ENCODE data around the gene TP53I11. TPM values are rescaled to one million over a fixed set of nuclear protein-coding genes. Genes with fewer than 3 reads are reported as not detected.

The TP53I11 gene
- total RNA-seq, 4 donors from 2014 or later: 58.0 to 91.5 (median 70.6) TPM

DNA sequence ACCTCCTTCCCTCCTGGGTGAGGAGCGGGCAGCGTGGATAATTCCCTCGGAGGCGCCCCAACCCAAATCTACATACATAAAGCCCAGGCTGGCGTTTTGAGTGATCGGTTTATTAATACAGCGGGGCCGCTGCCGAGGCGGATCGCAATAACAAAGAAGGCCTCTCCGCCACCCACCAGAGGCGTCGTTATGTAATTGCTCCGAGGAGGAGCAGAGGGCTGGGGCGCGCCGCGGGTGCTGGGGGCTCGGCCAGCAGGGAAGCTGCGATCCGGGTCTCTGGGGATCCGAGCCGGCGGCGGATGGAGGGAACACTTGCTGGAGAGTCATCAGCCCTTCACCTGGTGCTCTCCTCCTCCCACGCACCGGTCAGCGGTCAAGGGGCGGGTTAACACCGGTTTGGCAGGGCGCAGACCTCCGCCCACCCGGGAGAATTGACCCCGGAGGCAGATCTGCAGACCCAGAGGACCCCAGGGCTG lies 6.4 kb upstream of the TP53I11 start:
- Histone ChIP-seq H3K4me1 (peaks cover 14% of the 10 kb centered on the region), H3K9me3 (no peaks in the 10 kb centered on the region), H3K27ac (no peak overlapping the region), H3K4me3 (no peak overlapping the region), H3K27me3 (no peaks in the 10 kb centered on the region), H3K36me3 (no peaks in the 10 kb centered on the region)
- WGBS: 63% methylated on average over 24 of the region's 35 CpGs
- no peak for DNase-seq (ENCODE audit: low spot score in 2 of 2)
- no peak for TF ChIP-seq POLR2AphosphoS5 (IDR thresholded peaks at IDR 0.05)
- TF ChIP-seq EP300 (IDR thresholded peaks at IDR 0.05): no peak
- no peak for TF ChIP-seq POLR2A (IDR thresholded peaks at IDR 0.05)
- no peak for TF ChIP-seq CTCF (IDR thresholded peaks at IDR 0.05)

DNA sequence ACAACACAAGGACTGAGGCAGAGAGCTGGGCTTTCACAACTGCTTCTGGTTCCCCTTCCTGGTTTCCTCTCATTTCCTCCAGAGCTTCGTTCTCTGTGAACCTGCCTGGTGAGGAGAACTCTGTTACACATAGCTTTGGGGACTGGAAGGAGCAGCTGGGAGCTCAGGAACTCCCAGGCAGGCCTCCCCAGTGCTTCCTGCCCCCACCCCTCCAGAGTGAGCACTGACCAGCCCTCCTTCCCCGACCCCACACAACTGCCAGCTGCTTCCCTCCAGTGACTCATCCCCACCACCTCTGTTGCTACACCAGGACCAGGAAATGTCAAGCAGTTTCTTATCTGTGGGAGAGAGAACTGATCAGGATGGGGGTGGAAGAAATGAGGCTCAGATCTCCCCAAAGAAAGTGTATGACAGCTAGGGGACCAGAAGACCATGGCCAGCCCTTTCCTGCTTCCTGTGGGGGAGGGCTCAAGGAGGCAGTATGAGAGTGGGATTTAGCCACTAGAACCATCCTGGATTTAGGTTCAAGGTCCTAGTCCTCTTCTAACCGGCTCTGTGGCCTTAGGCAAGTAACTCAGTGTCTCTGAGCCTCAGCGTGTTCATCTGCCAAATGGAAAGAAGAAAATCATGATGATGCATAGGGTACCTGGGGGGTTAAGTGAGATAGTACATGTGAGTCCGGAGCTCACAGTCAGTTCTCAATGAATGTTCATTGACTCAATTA lies 4.5 kb upstream of the TP53I11 start:
- H3K4me3 ChIP-seq: no peak overlapping the region
- H3K9me3 ChIP-seq: no peaks in the 10 kb centered on the region
- no peak for TF ChIP-seq POLR2A (IDR thresholded peaks at IDR 0.05)
- TF ChIP-seq EP300 (IDR thresholded peaks at IDR 0.05): no peak
- TF ChIP-seq POLR2AphosphoS5 (IDR thresholded peaks at IDR 0.05): no peak
- TF ChIP-seq CTCF (IDR thresholded peaks at IDR 0.05): no peak
- H3K27ac ChIP-seq: no peak overlapping the region
- H3K36me3 ChIP-seq: no peaks in the 10 kb centered on the region
- 59% methylated on average over 5 of the region's 5 CpGs for WGBS
- peak in 1 of 2 donors; percentile 86 for DNase-seq (ENCODE audit: low spot score in 2 of 2)
- H3K4me1 ChIP-seq: peaks cover 20% of the 10 kb centered on the region
- H3K27me3 ChIP-seq: no peaks in the 10 kb centered on the region

DNA sequence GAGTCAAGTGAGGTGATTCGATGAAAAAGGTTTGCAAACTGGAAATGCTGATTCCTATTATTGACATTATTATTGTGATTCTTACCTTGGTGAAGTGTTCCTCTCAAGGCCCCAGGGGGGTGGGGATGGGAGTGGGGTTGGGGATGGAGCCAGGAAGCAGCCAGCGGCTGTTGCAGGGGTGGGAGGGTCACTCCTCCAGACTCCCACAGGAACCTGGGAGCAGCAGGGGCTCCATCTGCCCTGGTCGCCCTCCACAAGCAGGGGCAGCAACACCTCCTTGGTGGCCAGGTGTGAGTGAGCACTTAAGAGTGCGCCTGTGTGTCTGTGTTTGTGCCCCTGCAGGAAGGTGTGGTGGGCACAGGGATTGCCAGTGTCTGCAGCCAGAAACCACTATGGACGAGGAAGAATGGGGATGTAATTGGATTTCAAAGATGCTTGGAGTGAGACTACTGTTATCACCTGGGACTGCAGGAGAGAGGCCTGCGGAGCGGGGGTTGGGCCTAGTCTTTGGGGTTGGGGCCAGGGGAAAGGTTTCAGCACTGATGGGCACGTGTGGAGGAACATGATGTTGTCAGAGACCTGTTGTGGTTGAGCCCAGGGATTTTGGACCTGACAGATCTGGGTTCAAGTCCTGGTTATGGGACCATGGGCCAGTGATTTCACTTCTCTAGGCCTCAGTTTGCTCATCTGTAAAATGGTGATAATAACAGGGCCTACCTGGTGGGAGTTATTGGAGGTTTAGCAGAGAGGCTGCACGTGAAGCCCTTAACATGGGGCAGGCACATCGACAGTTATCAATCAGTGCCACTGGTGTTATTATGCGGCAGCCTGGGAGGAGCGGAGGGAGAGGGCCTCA lies 3.6 kb upstream of the TP53I11 start:
- WGBS: 89% methylated on average over 11 of the region's 12 CpGs
- Histone ChIP-seq H3K36me3 (no peaks in the 10 kb centered on the region), H3K9me3 (no peaks in the 10 kb centered on the region), H3K27ac (no peak overlapping the region), H3K4me1 (peaks cover 27% of the 10 kb centered on the region), H3K27me3 (no peaks in the 10 kb centered on the region), H3K4me3 (no peak overlapping the region)
- no peak for DNase-seq (ENCODE audit: low spot score in 2 of 2)
- TF ChIP-seq POLR2AphosphoS5 (IDR thresholded peaks at IDR 0.05): no peak

GRCh38 chr11:44952500-44953260 lies 2.0 kb upstream of the TP53I11 start:
- WGBS: 60% methylated on average over 3 of the region's 3 CpGs
- Histone ChIP-seq H3K27ac (no peak overlapping the region), H3K9me3 (no peaks in the 10 kb centered on the region), H3K36me3 (no peaks in the 10 kb centered on the region), H3K4me1 (peaks cover 42% of the 10 kb centered on the region), H3K27me3 (no peaks in the 10 kb centered on the region), H3K4me3 (no peak overlapping the region)
- TF ChIP-seq CTCF (IDR thresholded peaks at IDR 0.05): no peak
- TF ChIP-seq POLR2AphosphoS5 (IDR thresholded peaks at IDR 0.05): no peak
- no peak for TF ChIP-seq POLR2A (IDR thresholded peaks at IDR 0.05)
- TF ChIP-seq EP300 (IDR thresholded peaks at IDR 0.05): no peak
- no peak for DNase-seq (ENCODE audit: low spot score in 2 of 2)

- WGBS: 45% methylated on average over 2 of the region's 2 CpGs
- DNase-seq (ENCODE audit: low spot score in 2 of 2): no peak
- no peak overlapping the region for H3K4me3 ChIP-seq
- H3K27ac ChIP-seq: no peak overlapping the region
- H3K4me1 ChIP-seq: peaks cover 42% of the 10 kb centered on the region
- H3K36me3 ChIP-seq: no peaks in the 10 kb centered on the region
- no peaks in the 10 kb centered on the region for H3K9me3 ChIP-seq
- no peaks in the 10 kb centered on the region for H3K27me3 ChIP-seq
- TF ChIP-seq POLR2A (IDR thresholded peaks at IDR 0.05): no peak
These were observed 1.4 kb upstream of the TP53I11 start for GRCh38 chr11:44952082-44952481.

Data from suprapubic skin (tissue), 4 donors.